Endodermal cell (in vitro differentiated cells): ENCODE results near the gene ATP5PB. TPM values are rescaled to one million over a fixed set of nuclear protein-coding genes. Genes with fewer than 3 reads are reported as not detected.

ENCODE experiments used
- DNase-seq: peaks from one replicate; pipeline ENCODE4 v3.0.0-alpha.2; 2017
- H3K27ac ChIP-seq: 2 replicates; pipeline ENCODE4 v1.5.1; 2013; ENCODE audit warnings: mild to moderate bottlenecking, low read depth, low read length, moderate library complexity
- H3K27me3 ChIP-seq: 2 replicates; pipeline ENCODE4 v1.6.1; 2013; ENCODE audit warnings: mild to moderate bottlenecking, low read length, moderate library complexity; ENCODE audit not compliant: insufficient read depth, control insufficient read depth, poor library complexity, severe bottlenecking
- H3K36me3 ChIP-seq: 2 replicates; pipeline ENCODE4 v1.7.0; 2013; ENCODE audit warnings: mild to moderate bottlenecking, low read length, moderate library complexity; ENCODE audit not compliant: control insufficient read depth, insufficient read depth
- H3K4me1 ChIP-seq: one replicate; pipeline ENCODE4 v1.7.0; 2013; ENCODE audit warnings: low read length; ENCODE audit not compliant: control insufficient read depth, insufficient read depth
- H3K4me3 ChIP-seq: 2 replicates; pipeline ENCODE4 v1.5.1; 2013; ENCODE audit warnings: mild to moderate bottlenecking, low read length, moderate library complexity
- H3K9ac ChIP-seq: 2 replicates; pipeline ENCODE4 v1.6.1; 2013; ENCODE audit warnings: mild to moderate bottlenecking, low read length, moderate library complexity; ENCODE audit not compliant: poor library complexity, severe bottlenecking; ENCODE audit errors: extremely low read depth
- H3K9me3 ChIP-seq: 2 replicates; pipeline ENCODE4 v1.6.1; 2013; ENCODE audit warnings: mild to moderate bottlenecking, low read length, moderate library complexity; ENCODE audit not compliant: control insufficient read depth
- H3K27ac Mint-ChIP-seq: 2 replicates; pipeline ENCODE4 v1.8.0; 2020; ENCODE audit warnings: mixed read lengths
- H3K27me3 Mint-ChIP-seq: 2 replicates; pipeline ENCODE4 v1.8.0; 2021; ENCODE audit warnings: mild to moderate bottlenecking, mixed read lengths; ENCODE audit not compliant: insufficient read depth
- H3K36me3 Mint-ChIP-seq: 2 replicates; pipeline ENCODE4 v1.8.0; 2020; ENCODE audit warnings: low read depth, mixed read lengths
- H3K4me1 Mint-ChIP-seq: 2 replicates; pipeline ENCODE4 v1.8.0; 2020; ENCODE audit warnings: mixed read lengths
- H3K4me3 Mint-ChIP-seq: 2 replicates; pipeline ENCODE4 v1.8.0; 2020; ENCODE audit warnings: mild to moderate bottlenecking, moderate library complexity, mixed read lengths
- H3K9me3 Mint-ChIP-seq: 2 replicates; pipeline ENCODE4 v1.8.0; 2020; ENCODE audit warnings: mild to moderate bottlenecking, mixed read lengths
- CTCF ChIP-seq: fragments of 200-600 bp; sonication (generic); conservative IDR thresholded peaks from 2 replicates; pipeline ENCODE4 v1.5.0; 2021; ENCODE audit warnings: antibody characterized with exemption, mild to moderate bottlenecking
- WGBS, 2 experiments: methylation state at CpG; one replicate each; pipeline versions ENCODE4 v1.1.5 to v1.1.7; 2013; ENCODE audit warnings: missing lambda C conversion rate in 2 of 2, mixed read lengths in 1 of 2; ENCODE audit not compliant: insufficient coverage in 1 of 2, insufficient read length in 1 of 2; 5-methylcytosine and 5-hydroxymethylcytosine counted together
- total RNA-seq, 2 donors: library from RNA; stranded (reverse); fragmentation: NEBNext Ultra II Directional in 1 of 2; extraction: Animal tissue kit (Norgen Biotek cat#: 25700) in 1 of 2; gene quantifications; 2 replicates in 1 of 2; 3 replicates in 1 of 2; pipeline ENCODE4 v1.2.1, GENCODE V29; 2021

Gene ATP5PB
- total RNA-seq, 2 donors from 2014 or later, result 165 to 181 TPM

- TF ChIP-seq CTCF, result no peak
- no peak overlapping the region for H3K4me3 ChIP-seq
- H3K27me3 ChIP-seq, result peaks cover 7% of the 10 kb centered on the region
- no peak overlapping the region for H3K27ac Mint-ChIP-seq
- H3K36me3 Mint-ChIP-seq, result no peaks in the 10 kb centered on the region
- H3K9me3 ChIP-seq, result no peaks in the 10 kb centered on the region
- H3K4me3 Mint-ChIP-seq, result no peak overlapping the region
- H3K27me3 Mint-ChIP-seq, result peaks cover 2% of the 10 kb centered on the region
- H3K4me1 Mint-ChIP-seq, result peaks cover 17% of the 10 kb centered on the region
- DNase-seq, result no peak
- H3K9me3 Mint-ChIP-seq, result peaks cover 1% of the 10 kb centered on the region
- H3K9ac ChIP-seq, result no peak overlapping the region
- no peak overlapping the region for H3K27ac ChIP-seq
- H3K4me1 ChIP-seq, result peaks cover 5% of the 10 kb centered on the region
- 67 to 74% methylated on average over 6 of the region's 6 CpGs for WGBS, 2 experiments
- no peaks in the 10 kb centered on the region for H3K36me3 ChIP-seq
Measured at GRCh38 chr1:111407301-111407700, 42.0 kb upstream of the ATP5PB start.

- H3K27ac ChIP-seq, result no peak overlapping the region
- peaks cover 3% of the 10 kb centered on the region for H3K4me1 ChIP-seq
- H3K4me3 Mint-ChIP-seq, result no peak overlapping the region
- DNase-seq, result no peak
- H3K9ac ChIP-seq, result no peak overlapping the region
- H3K4me3 ChIP-seq, result no peak overlapping the region
- H3K27me3 ChIP-seq, result no peaks in the 10 kb centered on the region
- H3K9me3 ChIP-seq, result no peaks in the 10 kb centered on the region
- H3K36me3 Mint-ChIP-seq, result no peaks in the 10 kb centered on the region
- 100% methylated on average over 2 of the region's 2 CpGs; no CpG with 5 or more reads in 1 of the 2 experiments for WGBS, 2 experiments
- peaks cover 2% of the 10 kb centered on the region for H3K27me3 Mint-ChIP-seq
- no peak for TF ChIP-seq CTCF
- peaks cover 19% of the 10 kb centered on the region for H3K4me1 Mint-ChIP-seq
- H3K9me3 Mint-ChIP-seq, result peaks cover 1% of the 10 kb centered on the region
- no peaks in the 10 kb centered on the region for H3K36me3 ChIP-seq
- no peak overlapping the region for H3K27ac Mint-ChIP-seq
Measured at GRCh38 chr1:111412839-111413238, 36.4 kb upstream of the ATP5PB start.

GRCh38 chr1:111414756-111415155 is 34.5 kb upstream of the ATP5PB start:
- H3K27me3 ChIP-seq, result no peaks in the 10 kb centered on the region
- H3K27ac Mint-ChIP-seq, result no peak overlapping the region
- peaks cover 1% of the 10 kb centered on the region for H3K9me3 Mint-ChIP-seq
- H3K4me1 Mint-ChIP-seq, result peaks cover 21% of the 10 kb centered on the region
- H3K36me3 ChIP-seq, result no peaks in the 10 kb centered on the region
- WGBS, 2 experiments, result 96 to 100% methylated on average over 1 to 2 of the region's 2 CpGs
- no peak for TF ChIP-seq CTCF
- H3K9ac ChIP-seq, result no peak overlapping the region
- H3K4me3 Mint-ChIP-seq, result no peak overlapping the region
- H3K4me3 ChIP-seq, result no peak overlapping the region
- no peak overlapping the region for H3K27ac ChIP-seq
- H3K9me3 ChIP-seq, result no peaks in the 10 kb centered on the region
- no peak for DNase-seq
- no peaks in the 10 kb centered on the region for H3K36me3 Mint-ChIP-seq
- peaks cover 2% of the 10 kb centered on the region for H3K27me3 Mint-ChIP-seq
- peaks cover 3% of the 10 kb centered on the region for H3K4me1 ChIP-seq
